Prostate gland (tissue), 2 donors: Measurements from ENCODE around the gene OR10K2. TPM values are rescaled to one million over a fixed set of nuclear protein-coding genes. Genes with fewer than 3 reads are reported as not detected.

Experiments
- DNase-seq: peaks from one replicate; pipeline ENCODE4 v3.0.0-alpha.2; 2019; ENCODE audit warnings: low spot score
- H3K27ac ChIP-seq, 2 donors: fragments of 200-600 bp; sonication (generic); 2 replicates each; pipeline ENCODE4 v1.5.1; 2017 to 2019
- H3K27me3 ChIP-seq: fragments of 200-600 bp; sonication (generic); replicated peaks from 2 replicates; pipeline ENCODE4 v1.5.1; 2019; ENCODE audit not compliant: insufficient read depth
- H3K36me3 ChIP-seq, 2 donors: fragments of 200-600 bp; sonication (generic); 1 replicate in 1 of 2; 2 replicates in 1 of 2; pipeline versions ENCODE4 v1.5.1 to v1.8.1; 2017 to 2019
- H3K4me1 ChIP-seq: fragments of 200-600 bp; sonication (generic); replicated peaks from 2 replicates; pipeline ENCODE4 v1.5.1; 2019
- H3K4me3 ChIP-seq, 2 donors: fragments of 200-600 bp; sonication (generic); 2 replicates each; pipeline ENCODE4 v1.5.1; 2017 to 2019
- H3K9me3 ChIP-seq: fragments of 200-600 bp; sonication (generic); 2 replicates; pipeline ENCODE4 v1.5.1; 2017
- CTCF ChIP-seq, 4 experiments: fragments of 200-600 bp in 2 of 4; fragments of 450-650 bp in 2 of 4; sonication (generic) in 2 of 4; IDR thresholded peaks; 1 replicate in 3 of 4; 2 replicates in 1 of 4; pipeline ENCODE4 v1.5.1; 2016 to 2019; ENCODE audit warnings: antibody characterized with exemption in 4 of 4, mild to moderate bottlenecking in 2 of 4, moderate library complexity in 2 of 4
- POLR2A ChIP-seq: fragments of 450-650 bp; IDR thresholded peaks from one replicate; pipeline ENCODE4 v1.6.1; 2016; ENCODE audit warnings: antibody characterized with exemption, mild to moderate bottlenecking
- POLR2AphosphoS5 ChIP-seq: sonication (generic); formaldehyde crosslinking; IDR thresholded peaks from one replicate; pipeline ENCODE4 v1.6.1; 2017; ENCODE audit warnings: antibody characterized with exemption
- WGBS: methylation state at CpG from one replicate; pipeline ENCODE4 v1.1.5; 2018; 5-methylcytosine and 5-hydroxymethylcytosine counted together
- intact Hi-C: fragments of 100-400 bp; cut with DNase I; formaldehyde crosslinking; loops from one replicate; pipeline ENCODE4 v1.14.2; 2022
- total RNA-seq, 2 donors: library from RNA; depleted of rRNA; stranded (reverse); fragments of >200 nt; gene quantifications; one replicate each; pipeline ENCODE4 v1.1.0, GENCODE V29; 2016

Gene OR10K2
- total RNA-seq, 2 donors from 2014 or later = not detected

- H3K27me3 ChIP-seq = no peaks in the 10 kb centered on the region
- WGBS = 78% methylated on average over 6 of the region's 6 CpGs
- no peaks in the 10 kb centered on the region for H3K9me3 ChIP-seq
- no peaks in the 10 kb centered on the region for H3K36me3 ChIP-seq
- H3K4me1 ChIP-seq = no peaks in the 10 kb centered on the region
- no peak overlapping the region for H3K27ac ChIP-seq
- TF ChIP-seq POLR2AphosphoS5 = no peak
- no peak for TF ChIP-seq CTCF (IDR thresholded peaks at IDR 0.05)
- no peak for TF ChIP-seq POLR2A
- no peak for DNase-seq
- no peak overlapping the region for H3K4me3 ChIP-seq
- intact Hi-C loops = no loop called here
Observed at GRCh38 chr1:158371188-158371953, 54.7 kb downstream of the OR10K2 start.

Other genes with a start within 250 kb of the OR10K2 start
- 1 to 10 TPM; 1.3 to 3.1 TPM for gene CD1D, start 245.3 kb downstream of the OR10K2 start, total RNA-seq
- gene CD1A, start 171.8 kb downstream of the OR10K2 start, total RNA-seq = not detected
- under 1 TPM in 1 of 2 donors, not detected in 1; 0.80 TPM for gene CD1C, start 136.3 kb downstream of the OR10K2 start, total RNA-seq
- not detected for gene CD1B, start 94.7 kb downstream of the OR10K2 start, total RNA-seq
- 1 to 10 TPM in 1 of 2 donors, under 1 TPM in 1; 0.23 to 1.2 TPM for gene CD1E, start 72.3 kb downstream of the OR10K2 start, total RNA-seq
- gene OR10T2, start 26.8 kb downstream of the OR10K2 start, total RNA-seq = not detected
- gene OR10K1, start 35.6 kb upstream of the OR10K2 start, total RNA-seq = not detected
- not detected for gene OR10R2, start 46.0 kb upstream of the OR10K2 start, total RNA-seq
- not detected for gene OR6Y1, start 128.2 kb upstream of the OR10K2 start, total RNA-seq
- not detected for gene OR6P1, start 144.3 kb upstream of the OR10K2 start, total RNA-seq
- not detected for gene OR10X1, start 153.7 kb upstream of the OR10K2 start, total RNA-seq
- not detected for gene OR10Z1, start 179.0 kb upstream of the OR10K2 start, total RNA-seq